ENCODE data around the gene EYA2.

- TF ChIP-seq FOXM1 (IDR thresholded peaks at IDR 0.05; ENCODE audit: borderline replicate concordance): no peak
- TF ChIP-seq PKNOX1 (IDR thresholded peaks at IDR 0.05): no peak
- TF ChIP-seq SUZ12 (IDR thresholded peaks at IDR 0.05): no peak
- TF ChIP-seq SP1 (IDR thresholded peaks at IDR 0.05): no peak
Observed at GRCh38 chr20:46933150-46933549, 38.5 kb downstream of the EYA2 start.

Data from HEK293T (cell line).